HepG2 (cell line): Measurements from ENCODE around the gene ADAMTS2. TPM values are rescaled to one million over a fixed set of nuclear protein-coding genes. Genes with fewer than 3 reads are reported as not detected.

Experiments
- ATAC-seq: fragments of 200-7000 bp; cut with Tn5 transposase; 3 replicates; pipeline ENCODE4 v1.9.1; 2020; ENCODE audit warnings: mild to moderate bottlenecking, moderate library complexity
- BruUV-seq: library from RNA; stranded (reverse); fragments of 400-500 nt; replicated peaks from 2 replicates; lab custom pipeline; 2021; lab: Mats Ljungman, UMichigan
- CTCF ChIA-PET: fragments of 300-600 bp; formaldehyde crosslinking; extraction: SDS; loops from one replicate; lab custom pipeline; 2021; ENCODE audit warnings: low total read pairs, inconsistent platforms, low intra/inter-chr PET ratio; lab: Yijun Ruan, JAX
- POLR2A ChIA-PET: fragments of 350-600 bp; sonication (Branson Sonifier 250); formaldehyde crosslinking; loops from one replicate; lab custom pipeline; 2020; ENCODE audit warnings: antibody characterized with exemption, inconsistent platforms; lab: Yijun Ruan, JAX
- DNase-seq: peaks from one replicate; pipeline ENCODE4 v3.0.0-alpha.2; 2015; ENCODE audit warnings: low spot score
- FAIRE-seq: peaks from 3 replicates; lab custom pipeline; 2011; peaks lifted over from hg19 to GRCh38; lab: Jason Lieb, UNC
- H2AFZ ChIP-seq: one replicate; pipeline ENCODE4 v1.6.1; 2011; ENCODE audit warnings: low read length, inconsistent platforms
- H3K27ac ChIP-seq: fragments of 300-600 bp; 3 replicates; pipeline ENCODE4 v1.8.0; 2011; ENCODE audit warnings: mixed run types, mild to moderate bottlenecking, mixed read lengths, low read length, inconsistent platforms; ENCODE audit not compliant: insufficient read depth; ENCODE audit errors: extremely low read length
- H3K27me3 ChIP-seq, 2 experiments: fragments of 200-600 bp in 1 of 2; 2 replicates in 1 of 2; 3 replicates in 1 of 2; pipeline versions ENCODE4 v1.6.0 to v1.8.0; 2011; ENCODE audit warnings: low read length in 2 of 2, mild to moderate bottlenecking in 2 of 2, moderate library complexity in 2 of 2, inconsistent platforms in 1 of 2; ENCODE audit not compliant: insufficient read depth in 2 of 2, control insufficient read depth in 1 of 2
- H3K36me3 ChIP-seq, 2 experiments: fragments of 200-600 bp in 1 of 2; replicated peaks in 1 of 2; 2 replicates in 1 of 2; 3 replicates in 1 of 2; pipeline versions ENCODE4 v1.5.1 to v1.8.0; 2011; ENCODE audit warnings: low read length in 2 of 2, inconsistent platforms in 1 of 2; ENCODE audit not compliant: insufficient read depth in 2 of 2, control insufficient read depth in 1 of 2
- H3K4me1 ChIP-seq: 2 replicates; pipeline ENCODE4 v1.5.1; 2012; ENCODE audit warnings: low read length, inconsistent platforms; ENCODE audit not compliant: insufficient read depth
- H3K4me2 ChIP-seq: 2 replicates; pipeline ENCODE4 v1.6.0; 2011; ENCODE audit warnings: low read depth, low read length, inconsistent platforms
- H3K4me3 ChIP-seq, 3 experiments: fragments of 200-600 bp in 1 of 3; sonication (generic), shearing (Covaris generic) in 1 of 3; replicated peaks in 1 of 3; 2 replicates each; pipeline ENCODE4 v1.5.1; 2011 to 2016; ENCODE audit warnings: low read length in 3 of 3, inconsistent platforms in 2 of 3, low read depth in 2 of 3, mild to moderate bottlenecking in 2 of 3, control low read depth in 1 of 3, mixed read lengths in 1 of 3; ENCODE audit not compliant: insufficient read depth in 1 of 3
- H3K79me2 ChIP-seq: one replicate; pipeline ENCODE4 v1.6.1; 2011; ENCODE audit warnings: low read length, inconsistent platforms; ENCODE audit not compliant: insufficient read depth
- H3K9ac ChIP-seq: 2 replicates; pipeline ENCODE4 v1.6.0; 2011; ENCODE audit warnings: mild to moderate bottlenecking, low read depth, low read length, inconsistent platforms; ENCODE audit not compliant: insufficient read depth
- H3K9me3 ChIP-seq: 2 replicates; pipeline ENCODE4 v1.5.1; 2012; ENCODE audit warnings: mild to moderate bottlenecking, low read length
- H4K20me1 ChIP-seq: 2 replicates; pipeline ENCODE4 v1.6.0; 2011; ENCODE audit warnings: inconsistent platforms, mild to moderate bottlenecking, low read length, moderate library complexity; ENCODE audit not compliant: insufficient read depth
- ARNT2 ChIP-seq: sonication (generic); formaldehyde crosslinking; IDR thresholded peaks from 2 replicates; pipeline ENCODE4 v1.8.0; 2022; ENCODE audit warnings: mild to moderate bottlenecking, low read depth, missing genetic modification reagents, moderate library complexity
- HOXA3 ChIP-seq: sonication (generic); formaldehyde crosslinking; IDR thresholded peaks from 2 replicates; pipeline ENCODE4 v1.5.0; 2020; ENCODE audit warnings: missing genetic modification reagents
- MYNN ChIP-seq: sonication (generic); formaldehyde crosslinking; IDR thresholded peaks from 2 replicates; pipeline ENCODE4 v1.4.0; 2020; ENCODE audit warnings: mild to moderate bottlenecking, low read depth, missing genetic modification reagents
- PBX2 ChIP-seq: IDR thresholded peaks from 2 replicates; pipeline ENCODE4 v1.6.1; 2016; ENCODE audit warnings: control low read depth
- U2AF1 ChIP-seq: fragments of 200-400 bp; formaldehyde crosslinking; optimal IDR thresholded peaks from 2 replicates; pipeline ENCODE3; 2017; ENCODE audit warnings: mild to moderate bottlenecking, low read depth, low read length
- UBTF ChIP-seq: sonication (generic); formaldehyde crosslinking; IDR thresholded peaks from 2 replicates; pipeline ENCODE4 v1.4.0; 2020; ENCODE audit warnings: mild to moderate bottlenecking, missing genetic modification reagents
- ZBTB25 ChIP-seq: IDR thresholded peaks from 2 replicates; pipeline ENCODE4 v1.6.1; 2018; ENCODE audit warnings: missing genetic modification reagents
- ZNF33A ChIP-seq: sonication (generic); formaldehyde crosslinking; IDR thresholded peaks from 2 replicates; pipeline ENCODE4 v1.5.1; 2020; ENCODE audit warnings: missing genetic modification reagents, mild to moderate bottlenecking, moderate library complexity, borderline replicate concordance
- ZNF879 ChIP-seq: sonication (generic); formaldehyde crosslinking; IDR thresholded peaks from 2 replicates; pipeline ENCODE4 v1.8.1; 2023; ENCODE audit warnings: missing genetic modification reagents
- WGBS: methylation state at CpG from one replicate; pipeline ENCODE4 v1.1.6; 2017; ENCODE audit warnings: low lambda C conversion rate; 5-methylcytosine and 5-hydroxymethylcytosine counted together
- in situ Hi-C: cut with HindIII; loops from 2 replicates; pipeline ENCODE4 v1.10.0; 2017; ENCODE audit warnings: low pct_unique_long_range_greater_than_20kb; ENCODE audit not compliant: extremely low pct_ligation_motif_present
- intact Hi-C: fragments of 100-400 bp; cut with micrococcal nuclease; formaldehyde crosslinking; loops from one replicate; pipeline ENCODE4 v1.10.0; 2022; ENCODE audit not compliant: unreplicated experiment
- polyA plus RNA-seq, 8 experiments: library from polyadenylated mRNA; depleted of rRNA in 3 of 8; stranded (reverse) in 7 of 8; unstranded in 1 of 8; fragments of >200 nt; fragmentation: Illumina TruSeq in 4 of 8; extraction: Trizol in 4 of 8; gene quantifications; 2 replicates each; pipeline versions ENCODE4 v1.2.1 to v1.2.3, GENCODE V29; 2011 to 2016; ENCODE audit warnings: low read depth in 4 of 8, missing spikeins in 1 of 8, mixed read lengths in 1 of 8; ENCODE audit not compliant: insufficient read depth in 1 of 8
- total RNA-seq, 5 experiments: library from RNA; depleted of rRNA; stranded (reverse); fragments of >200 nt; fragmentation: Illumina TruSeq; extraction: Trizol; gene quantifications; 2 replicates each; pipeline ENCODE4 v1.2.3, GENCODE V29; 2016; ENCODE audit warnings: low read depth in 1 of 5
- TF ChIP-seq, protein P1 (sequence below): sonication (generic); formaldehyde crosslinking; IDR thresholded peaks from 2 replicates; pipeline ENCODE4 v1.5.1; 2020; ENCODE audit warnings: missing genetic modification reagents, mild to moderate bottlenecking, borderline replicate concordance

Gene ADAMTS2
- total and polyA plus RNA-seq, 2 of the 13 experiments (the other 11 are each of a cell fraction or from before 2014, with no cell fraction given): 0.24 to 3.5 TPM

DNA sequence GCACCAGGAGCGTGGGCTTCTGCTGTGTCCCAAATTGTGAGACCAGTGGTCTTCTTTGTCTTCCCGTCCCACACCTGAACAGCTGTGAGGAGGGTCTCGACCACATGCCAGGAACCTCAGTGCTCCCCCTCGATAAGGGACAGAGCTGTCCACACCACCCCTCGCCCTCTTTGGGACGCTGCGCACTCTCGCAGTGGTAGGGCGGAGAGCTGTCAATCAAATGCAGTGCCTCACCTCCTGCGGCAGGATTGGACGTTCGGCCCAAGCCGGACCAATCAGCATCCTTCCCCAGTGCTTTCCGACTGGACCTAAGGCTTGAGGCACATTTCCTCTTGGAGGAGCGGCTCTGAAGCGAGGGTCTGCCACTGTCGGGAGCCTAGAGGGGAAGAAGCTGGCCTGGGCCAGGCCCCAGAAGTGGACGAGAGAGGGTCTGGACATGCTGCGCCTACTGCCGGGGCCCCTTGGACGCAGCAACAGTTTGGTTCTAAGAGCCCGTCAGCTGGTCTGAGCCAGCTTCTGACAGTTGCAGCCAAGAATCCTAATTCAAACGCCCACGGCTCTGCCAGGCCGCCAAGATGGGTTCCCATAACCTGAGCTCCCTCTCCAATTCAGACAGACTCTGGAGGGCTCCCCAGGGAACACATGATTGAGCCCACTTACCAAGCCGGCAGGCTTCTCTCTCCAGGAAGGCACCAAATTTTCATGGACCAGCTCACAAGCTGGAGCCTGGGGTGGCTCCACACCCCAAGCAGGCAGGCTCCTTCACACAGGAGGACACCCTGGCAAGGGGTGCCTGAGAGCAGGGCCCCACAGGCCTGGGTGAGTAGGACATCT, 28.1 kb upstream of the ADAMTS2 start:
- H3K79me2 ChIP-seq: no peaks in the 10 kb centered on the region
- intact Hi-C loops: no loop called here
- TF ChIP-seq, protein P1, sequence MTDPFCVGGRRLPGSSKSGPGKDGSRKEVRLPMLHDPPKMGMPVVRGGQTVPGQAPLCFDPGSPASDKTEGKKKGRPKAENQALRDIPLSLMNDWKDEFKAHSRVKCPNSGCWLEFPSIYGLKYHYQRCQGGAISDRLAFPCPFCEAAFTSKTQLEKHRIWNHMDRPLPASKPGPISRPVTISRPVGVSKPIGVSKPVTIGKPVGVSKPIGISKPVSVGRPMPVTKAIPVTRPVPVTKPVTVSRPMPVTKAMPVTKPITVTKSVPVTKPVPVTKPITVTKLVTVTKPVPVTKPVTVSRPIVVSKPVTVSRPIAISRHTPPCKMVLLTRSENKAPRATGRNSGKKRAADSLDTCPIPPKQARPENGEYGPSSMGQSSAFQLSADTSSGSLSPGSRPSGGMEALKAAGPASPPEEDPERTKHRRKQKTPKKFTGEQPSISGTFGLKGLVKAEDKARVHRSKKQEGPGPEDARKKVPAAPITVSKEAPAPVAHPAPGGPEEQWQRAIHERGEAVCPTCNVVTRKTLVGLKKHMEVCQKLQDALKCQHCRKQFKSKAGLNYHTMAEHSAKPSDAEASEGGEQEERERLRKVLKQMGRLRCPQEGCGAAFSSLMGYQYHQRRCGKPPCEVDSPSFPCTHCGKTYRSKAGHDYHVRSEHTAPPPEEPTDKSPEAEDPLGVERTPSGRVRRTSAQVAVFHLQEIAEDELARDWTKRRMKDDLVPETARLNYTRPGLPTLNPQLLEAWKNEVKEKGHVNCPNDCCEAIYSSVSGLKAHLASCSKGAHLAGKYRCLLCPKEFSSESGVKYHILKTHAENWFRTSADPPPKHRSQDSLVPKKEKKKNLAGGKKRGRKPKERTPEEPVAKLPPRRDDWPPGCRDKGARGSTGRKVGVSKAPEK: no peak
- TF ChIP-seq PBX2 (no peak), ARNT2 (CRISPR knock-in tag) (no peak), U2AF1 (no peak), HOXA3 (no peak), ZBTB25 (CRISPR knock-in tag) (no peak), MYNN (CRISPR knock-in tag) (no peak), UBTF (CRISPR knock-in tag) (no peak), ZNF879 (CRISPR knock-in tag) (no peak), ZNF33A (CRISPR knock-in tag) (no peak)

More for the DNA sequence above, 28.1 kb upstream of the ADAMTS2 start:
- in situ Hi-C loops: no loop called here
- Histone ChIP-seq H3K4me3 (no peak overlapping the region), H3K4me2 (no peak overlapping the region), H3K27me3 (peaks cover 7 to 68% of the 10 kb centered on the region in 2 experiments; a peak in 4 of 5 replicates), H4K20me1 (no peaks in the 10 kb centered on the region), H3K9ac (no peak overlapping the region), H3K4me1 (no peaks in the 10 kb centered on the region), H3K27ac (no peak overlapping the region), H3K9me3 (no peaks in the 10 kb centered on the region), H2AFZ (no peak overlapping the region), H3K36me3 (no peaks in the 10 kb centered on the region)
- no peak for ATAC-seq
- POLR2A ChIA-PET: no interaction called here
- 62% methylated on average over 8 of the region's 26 CpGs for WGBS
- no peak for FAIRE-seq
- no TSS peak for BruUV-seq
- no peak for DNase-seq
- CTCF ChIA-PET: no interaction called here
